Kidney (tissue), 14 donors: ENCODE measurements around the gene FRMD4A. TPM values are rescaled to one million over a fixed set of nuclear protein-coding genes. Genes with fewer than 3 reads are reported as not detected.
A peak's percentile ranks its signal among the peaks of the same experiment; 100 is the strongest.

Experiments
- DNase-seq, 5 donors: peaks; one replicate each; pipeline ENCODE4 v3.0.0-alpha.2; 2013 to 2020
- FAIRE-seq: peaks from 2 replicates; lab custom pipeline; 2012; peaks lifted over from hg19 to GRCh38; lab: Jason Lieb, UNC
- H3K27ac ChIP-seq, 2 donors: one replicate each; pipeline ENCODE4 v1.7.0; 2013; ENCODE audit warnings: low read depth in 2 of 2, low read length in 2 of 2, inconsistent platforms in 1 of 2
- H3K27me3 ChIP-seq: one replicate; pipeline ENCODE4 v1.7.1; 2013; ENCODE audit warnings: low read length, inconsistent platforms; ENCODE audit not compliant: control insufficient read depth, insufficient read depth
- H3K36me3 ChIP-seq, 3 donors: one replicate each; pipeline versions ENCODE4 v1.7.0 to v1.7.1; 2013; ENCODE audit warnings: low read length in 3 of 3, control low read depth in 1 of 3, inconsistent platforms in 1 of 3; ENCODE audit not compliant: insufficient read depth in 3 of 3, control insufficient read depth in 2 of 3
- H3K4me1 ChIP-seq, 3 donors: one replicate each; pipeline versions ENCODE4 v1.7.0 to v1.7.1; 2013; ENCODE audit warnings: low read length in 3 of 3, inconsistent platforms in 1 of 3, low read depth in 1 of 3; ENCODE audit not compliant: control insufficient read depth in 2 of 3, insufficient read depth in 2 of 3
- H3K4me3 ChIP-seq, 3 donors: one replicate each; pipeline versions ENCODE4 v1.7.0 to v1.8.1; 2013; ENCODE audit warnings: low read length in 3 of 3, control low read depth in 1 of 3, inconsistent platforms in 1 of 3
- H3K9ac ChIP-seq, 3 donors: one replicate each; pipeline versions ENCODE4 v1.7.0 to v1.7.1; 2013; ENCODE audit warnings: low read length in 3 of 3, control low read depth in 1 of 3, inconsistent platforms in 1 of 3
- H3K9me3 ChIP-seq, 3 donors: one replicate each; pipeline versions ENCODE4 v1.7.0 to v1.7.1; 2013; ENCODE audit warnings: low read length in 3 of 3, control low read depth in 1 of 3, inconsistent platforms in 1 of 3; ENCODE audit not compliant: control insufficient read depth in 2 of 3, insufficient read depth in 1 of 3
- intact Hi-C: fragments of 100-400 bp; cut with DNase I; formaldehyde crosslinking; loops from one replicate; pipeline ENCODE4 v1.11.1; 2022
- polyA plus RNA-seq: library from polyadenylated mRNA; stranded (reverse); fragments of 350-450 nt; fragmentation: Illumina TruSeq; extraction: RNeasy Lipid Tissue Mini Kit (QIAGEN cat#74804); gene quantifications from one replicate; pipeline ENCODE4 v1.2.3, GENCODE V29; 2014; ENCODE audit warnings: low read depth, low replicate concordance; ENCODE audit not compliant: insufficient read depth
- total RNA-seq: library from RNA; stranded (reverse); fragmentation: NEBNext Ultra II Directional; extraction: Animal tissue kit (Norgen Biotek cat#: 25700); gene quantifications from one replicate; pipeline ENCODE4 v1.2.1, GENCODE V29; 2021
- TF ChIP-seq, protein P1 (sequence below): IDR thresholded peaks from 3 replicates; pipeline ENCODE4 v1.5.1; 2012; ENCODE audit warnings: mild to moderate bottlenecking, moderate library complexity, borderline replicate concordance; ENCODE audit not compliant: insufficient read depth; ENCODE audit errors: extremely low read depth
- donor health status: control.
- donor health status: control.
- donor health status: control.
- donor health status: control.
- donor health status: control.
- donor health status: DM: yes; HTN: yes; CAD: no.
- donor health status: Normal renal cell carcinoma (clear cell type).

Gene FRMD4A
- total and polyA plus RNA-seq, 2 donors from 2014 or later, result 16.0 to 68.2 TPM

DNA sequence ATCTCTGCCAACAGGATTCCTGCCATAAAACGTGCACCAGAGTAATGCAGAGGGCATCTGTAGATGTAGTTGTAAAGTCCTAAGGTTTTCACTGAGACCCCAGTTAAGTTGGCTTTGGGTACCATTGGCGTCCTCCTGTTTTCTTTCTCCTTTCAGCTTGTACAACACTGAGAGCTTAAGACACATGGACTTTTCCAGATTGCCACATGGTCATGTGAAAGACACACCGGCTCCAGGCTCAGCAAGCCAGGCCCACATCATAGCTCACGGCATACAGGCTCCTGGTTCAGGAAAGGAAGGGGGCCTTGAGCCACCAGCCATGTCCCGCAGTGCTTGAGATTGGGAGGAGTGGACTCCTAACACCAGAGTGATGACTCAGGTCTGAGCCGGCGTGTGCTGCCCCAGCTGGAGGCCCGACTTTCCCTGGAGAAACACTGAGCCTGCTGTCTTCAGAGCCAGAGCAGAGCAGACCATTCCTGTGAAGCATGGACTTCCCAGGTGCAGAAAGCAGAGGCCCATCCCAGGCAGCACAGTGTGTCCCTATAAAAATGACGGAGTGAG, 491.2 kb downstream of the FRMD4A start:
- Histone ChIP-seq H3K36me3 (no peaks in the 10 kb centered on the region), H3K4me1 (peaks cover 0 to 18% (median 0%) of the 10 kb centered on the region in 3 donors), H3K9ac (no peak overlapping the region), H3K27ac (no peak overlapping the region), H3K27me3 (no peaks in the 10 kb centered on the region), H3K9me3 (no peaks in the 10 kb centered on the region), H3K4me3 (no peak overlapping the region)
- TF ChIP-seq, protein P1, sequence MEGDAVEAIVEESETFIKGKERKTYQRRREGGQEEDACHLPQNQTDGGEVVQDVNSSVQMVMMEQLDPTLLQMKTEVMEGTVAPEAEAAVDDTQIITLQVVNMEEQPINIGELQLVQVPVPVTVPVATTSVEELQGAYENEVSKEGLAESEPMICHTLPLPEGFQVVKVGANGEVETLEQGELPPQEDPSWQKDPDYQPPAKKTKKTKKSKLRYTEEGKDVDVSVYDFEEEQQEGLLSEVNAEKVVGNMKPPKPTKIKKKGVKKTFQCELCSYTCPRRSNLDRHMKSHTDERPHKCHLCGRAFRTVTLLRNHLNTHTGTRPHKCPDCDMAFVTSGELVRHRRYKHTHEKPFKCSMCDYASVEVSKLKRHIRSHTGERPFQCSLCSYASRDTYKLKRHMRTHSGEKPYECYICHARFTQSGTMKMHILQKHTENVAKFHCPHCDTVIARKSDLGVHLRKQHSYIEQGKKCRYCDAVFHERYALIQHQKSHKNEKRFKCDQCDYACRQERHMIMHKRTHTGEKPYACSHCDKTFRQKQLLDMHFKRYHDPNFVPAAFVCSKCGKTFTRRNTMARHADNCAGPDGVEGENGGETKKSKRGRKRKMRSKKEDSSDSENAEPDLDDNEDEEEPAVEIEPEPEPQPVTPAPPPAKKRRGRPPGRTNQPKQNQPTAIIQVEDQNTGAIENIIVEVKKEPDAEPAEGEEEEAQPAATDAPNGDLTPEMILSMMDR, result no peak
- DNase-seq (no peak), FAIRE-seq (no peak)
- intact Hi-C loops, result no loop called here

DNA sequence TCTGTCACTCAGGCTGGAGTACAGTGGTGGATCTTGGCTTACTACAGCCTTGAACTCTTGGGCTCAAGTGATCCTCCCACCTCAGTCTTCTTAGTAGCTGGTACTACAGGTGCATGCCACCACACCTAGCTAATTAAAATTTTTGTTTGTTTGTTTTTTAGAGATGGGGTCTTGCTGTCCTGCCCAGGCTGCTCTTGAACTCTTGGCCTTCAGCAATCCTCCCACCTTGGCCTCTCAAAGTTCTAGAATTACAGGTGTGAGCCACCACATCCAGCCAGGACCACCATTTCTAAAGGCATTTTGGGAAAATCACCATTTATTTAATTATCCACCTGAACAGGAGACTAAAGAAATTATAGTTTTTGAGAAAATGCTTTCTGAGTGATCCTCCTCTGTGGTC, 491.7 kb downstream of the FRMD4A start:
- no peak for DNase-seq
- intact Hi-C loops, result no loop called here
- Histone ChIP-seq H3K9me3 (no peaks in the 10 kb centered on the region), H3K4me3 (no peak overlapping the region), H3K27me3 (no peaks in the 10 kb centered on the region), H3K27ac (no peak overlapping the region), H3K36me3 (no peaks in the 10 kb centered on the region), H3K9ac (no peak overlapping the region), H3K4me1 (peaks cover 0 to 19% (median 0%) of the 10 kb centered on the region in 3 donors)
- no peak for FAIRE-seq
- TF ChIP-seq, protein P1, result no peak

DNA sequence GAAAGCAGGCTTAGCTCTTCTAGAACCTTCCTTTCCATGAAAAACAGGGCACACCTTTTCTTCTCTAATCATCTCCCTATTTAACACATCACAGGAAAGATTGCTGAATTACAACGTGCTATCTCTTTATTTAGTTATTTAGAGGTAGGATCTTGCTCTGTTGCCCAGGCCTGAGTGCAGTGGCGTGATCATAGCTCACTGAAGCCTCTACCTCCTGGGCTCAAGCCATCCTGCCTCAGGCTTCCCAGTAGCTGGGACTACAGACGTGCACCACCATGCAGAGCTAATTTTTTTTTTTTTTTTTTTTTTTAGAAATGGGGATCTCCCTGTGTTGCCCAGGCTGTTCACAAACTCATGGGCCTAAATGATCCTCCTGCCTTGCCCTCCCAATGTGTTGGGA, 492.8 kb downstream of the FRMD4A start:
- Histone ChIP-seq H3K9me3 (no peaks in the 10 kb centered on the region), H3K9ac (no peak overlapping the region), H3K36me3 (no peaks in the 10 kb centered on the region), H3K27me3 (no peaks in the 10 kb centered on the region), H3K4me3 (no peak overlapping the region), H3K4me1 (peaks cover 0 to 19% (median 0%) of the 10 kb centered on the region in 3 donors), H3K27ac (peak overlapping the region in 1 of 2 donors; percentile 28)
- no peak for FAIRE-seq
- TF ChIP-seq, protein P1, result no peak
- DNase-seq, result no peak
- intact Hi-C loops, result no loop called here
